DOHH2 (cell line): ENCODE measurements around the gene EPHB2.

Experiments used
- EZH2phosphoT487 ChIP-seq: fragments of 200-600 bp; sonication (generic); IDR thresholded peaks from 2 replicates; pipeline ENCODE4 v1.6.1; 2017; ENCODE audit warnings: borderline replicate concordance, mild to moderate bottlenecking, antibody characterized with exemption, low read length, moderate library complexity, mixed read lengths
- TF ChIP-seq, protein P1 (sequence below): fragments of 200-600 bp; sonication (generic); IDR thresholded peaks from one replicate; pipeline ENCODE4 v1.5.1; 2014; ENCODE audit warnings: antibody characterized with exemption, mild to moderate bottlenecking, low read depth, low read length; ENCODE audit not compliant: poor library complexity, severe bottlenecking

DNA sequence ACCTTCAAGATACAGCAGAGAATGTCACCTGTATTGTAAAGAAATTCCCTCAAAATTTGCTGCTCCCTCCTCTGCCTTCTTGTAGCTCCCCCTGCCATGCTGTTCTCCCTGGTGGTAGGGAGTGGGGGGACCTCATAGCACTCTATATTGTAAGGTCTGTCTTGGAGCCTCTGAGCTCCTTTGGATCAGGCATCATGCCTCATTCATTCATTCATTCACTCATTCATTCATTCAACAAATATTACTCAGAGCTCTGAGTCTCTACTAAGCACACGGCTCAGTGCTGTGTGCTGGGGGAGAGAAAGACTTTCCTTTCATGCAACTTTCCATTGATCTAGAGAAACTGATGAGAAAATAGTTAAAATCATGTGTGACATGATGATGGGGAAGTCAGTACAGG is 27.1 kb upstream of the EPHB2 start:
- TF ChIP-seq, protein P1, sequence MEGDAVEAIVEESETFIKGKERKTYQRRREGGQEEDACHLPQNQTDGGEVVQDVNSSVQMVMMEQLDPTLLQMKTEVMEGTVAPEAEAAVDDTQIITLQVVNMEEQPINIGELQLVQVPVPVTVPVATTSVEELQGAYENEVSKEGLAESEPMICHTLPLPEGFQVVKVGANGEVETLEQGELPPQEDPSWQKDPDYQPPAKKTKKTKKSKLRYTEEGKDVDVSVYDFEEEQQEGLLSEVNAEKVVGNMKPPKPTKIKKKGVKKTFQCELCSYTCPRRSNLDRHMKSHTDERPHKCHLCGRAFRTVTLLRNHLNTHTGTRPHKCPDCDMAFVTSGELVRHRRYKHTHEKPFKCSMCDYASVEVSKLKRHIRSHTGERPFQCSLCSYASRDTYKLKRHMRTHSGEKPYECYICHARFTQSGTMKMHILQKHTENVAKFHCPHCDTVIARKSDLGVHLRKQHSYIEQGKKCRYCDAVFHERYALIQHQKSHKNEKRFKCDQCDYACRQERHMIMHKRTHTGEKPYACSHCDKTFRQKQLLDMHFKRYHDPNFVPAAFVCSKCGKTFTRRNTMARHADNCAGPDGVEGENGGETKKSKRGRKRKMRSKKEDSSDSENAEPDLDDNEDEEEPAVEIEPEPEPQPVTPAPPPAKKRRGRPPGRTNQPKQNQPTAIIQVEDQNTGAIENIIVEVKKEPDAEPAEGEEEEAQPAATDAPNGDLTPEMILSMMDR, result no peak
- TF ChIP-seq EZH2phosphoT487, result no peak
